K562 (cell line): ENCODE measurements around the gene B3GAT3. TPM values are rescaled to one million over a fixed set of nuclear protein-coding genes. Genes with fewer than 3 reads are reported as not detected.

Source experiments
- DACH1 ChIP-seq: fragments of 450-650 bp; IDR thresholded peaks from 2 replicates; pipeline ENCODE4 v1.6.1; 2018; ENCODE audit not compliant: partially characterized antibody
- ESRRB ChIP-seq: fragments of 250-450 bp; sonication (Bioruptor Pico); IDR thresholded peaks from 2 replicates; pipeline ENCODE4 v1.5.0; 2020; ENCODE audit warnings: mild to moderate bottlenecking, moderate library complexity, borderline replicate concordance
- HDAC8 ChIP-seq: fragments of 450-650 bp; IDR thresholded peaks from 2 replicates; pipeline ENCODE4 v1.6.1; 2016; ENCODE audit warnings: mild to moderate bottlenecking, missing genetic modification characterization, moderate library complexity, missing compliant biosample characterization
- KDM2B ChIP-seq: fragments of 250-450 bp; sonication (Bioruptor Pico); IDR thresholded peaks from 2 replicates; pipeline ENCODE4 v1.8.0; 2021; ENCODE audit warnings: mild to moderate bottlenecking, moderate library complexity
- MBD2 ChIP-seq: sonication (generic); IDR thresholded peaks from 2 replicates; pipeline ENCODE4 v1.6.1; 2016; ENCODE audit warnings: low read depth, borderline replicate concordance
- MYNN ChIP-seq, 2 experiments: sonication (generic); formaldehyde crosslinking in 1 of 2; IDR thresholded peaks; 2 replicates each; pipeline versions ENCODE4 v1.5.0 to v1.6.1; 2016 to 2020; ENCODE audit warnings: antibody characterized with exemption in 1 of 2, missing genetic modification reagents in 1 of 2
- PHF21A ChIP-seq: fragments of 450-650 bp; IDR thresholded peaks from 2 replicates; pipeline ENCODE4 v1.6.1; 2017; ENCODE audit warnings: low read depth, borderline replicate concordance
- PTRF ChIP-seq: fragments of 450-650 bp; IDR thresholded peaks from 2 replicates; pipeline ENCODE4 v1.6.1; 2016; ENCODE audit warnings: mild to moderate bottlenecking, missing genetic modification characterization, missing compliant biosample characterization
- SAP30 ChIP-seq: fragments of 200-600 bp; sonication (generic); IDR thresholded peaks from 2 replicates; pipeline ENCODE4 v1.6.1; 2012; ENCODE audit warnings: borderline replicate concordance, low read depth, mild to moderate bottlenecking, moderate library complexity, low read length, control low read depth, inconsistent platforms; ENCODE audit not compliant: insufficient read depth, poor library complexity, severe bottlenecking
- SMARCA5 ChIP-seq: fragments of 450-650 bp; IDR thresholded peaks from 2 replicates; pipeline ENCODE4 v1.6.1; 2016
- ZNF165 ChIP-seq: fragments of 250-450 bp; sonication (Bioruptor Pico); IDR thresholded peaks from 2 replicates; pipeline ENCODE4 v1.4.0; 2020; ENCODE audit warnings: borderline replicate concordance
- polyA plus RNA-seq, 8 experiments: library from polyadenylated mRNA; depleted of rRNA in 4 of 8; stranded (reverse) in 5 of 8; unstranded in 3 of 8; fragments of >200 nt; fragmentation: Nextera tagmentation in 2 of 8; fragmentation: Illumina TruSeq in 1 of 8; extraction: Ambion mirVana in 2 of 8; extraction: Trizol in 1 of 8; gene quantifications; 2 replicates each; pipeline versions ENCODE4 v1.2.1 to v1.2.3, GENCODE V29; 2011 to 2014; ENCODE audit warnings: inconsistent platforms in 1 of 8, missing spikeins in 1 of 8
- total RNA-seq, 7 experiments: library from RNA; depleted of rRNA in 6 of 7; stranded (reverse); fragments of >200 nt in 6 of 7; fragmentation: Illumina TruSeq in 2 of 7; extraction: Trizol in 2 of 7; gene quantifications; 2 replicates each; pipeline versions ENCODE4 v1.2.1 to v1.2.3, GENCODE V29; 2011 to 2021; ENCODE audit warnings: low replicate concordance in 1 of 7
- TF ChIP-seq, protein P1 (sequence below): fragments of 250-450 bp; sonication (Bioruptor Pico); IDR thresholded peaks from 2 replicates; pipeline ENCODE4 v1.8.0; 2022; ENCODE audit warnings: inconsistent platforms
- TF ChIP-seq, protein P2 (sequence below), 2 experiments: fragments of 450-650 bp in 1 of 2; sonication (generic) in 1 of 2; formaldehyde crosslinking in 1 of 2; IDR thresholded peaks in 1 of 2; conservative IDR thresholded peaks in 1 of 2; 2 replicates each; pipeline versions ENCODE4 v1.6.1 to v1.8.1; 2016 to 2023; ENCODE audit warnings: mild to moderate bottlenecking in 2 of 2, moderate library complexity in 2 of 2, inconsistent platforms in 1 of 2, missing genetic modification reagents in 1 of 2
- TF ChIP-seq, protein P3 (sequence below): fragments of 450-650 bp; IDR thresholded peaks from 2 replicates; pipeline ENCODE4 v1.6.1; 2016; ENCODE audit warnings: mild to moderate bottlenecking
- TF ChIP-seq, protein P4 (sequence below): fragments of 250-450 bp; sonication (Bioruptor Pico); IDR thresholded peaks from 2 replicates; pipeline ENCODE4 v1.6.1; 2021; ENCODE audit warnings: mild to moderate bottlenecking
- TF ChIP-seq, protein P5 (sequence below): fragments of 250-450 bp; sonication (Bioruptor Pico); IDR thresholded peaks from 2 replicates; pipeline ENCODE4 v1.9.0; 2021; ENCODE audit warnings: mild to moderate bottlenecking
- TF ChIP-seq, protein P6 (sequence below), 3 experiments: fragments of 200-800 bp in 1 of 3; sonication (Bioruptor generic) in 1 of 3; sonication (generic) in 1 of 3; formaldehyde crosslinking in 1 of 3; IDR thresholded peaks; 2 replicates each; pipeline versions ENCODE4 v1.6.1 to v1.8.0; 2016 to 2022; ENCODE audit warnings: mild to moderate bottlenecking in 2 of 3, missing compliant biosample characterization in 2 of 3, missing genetic modification characterization in 2 of 3, missing genetic modification reagents in 1 of 3

B3GAT3 gene
- total and polyA plus RNA-seq, 9 of the 15 experiments (the other 6 are each of a cell fraction or from before 2014, with no cell fraction given) = 0.30 to 64.0 (median 21.4) TPM

DNA sequence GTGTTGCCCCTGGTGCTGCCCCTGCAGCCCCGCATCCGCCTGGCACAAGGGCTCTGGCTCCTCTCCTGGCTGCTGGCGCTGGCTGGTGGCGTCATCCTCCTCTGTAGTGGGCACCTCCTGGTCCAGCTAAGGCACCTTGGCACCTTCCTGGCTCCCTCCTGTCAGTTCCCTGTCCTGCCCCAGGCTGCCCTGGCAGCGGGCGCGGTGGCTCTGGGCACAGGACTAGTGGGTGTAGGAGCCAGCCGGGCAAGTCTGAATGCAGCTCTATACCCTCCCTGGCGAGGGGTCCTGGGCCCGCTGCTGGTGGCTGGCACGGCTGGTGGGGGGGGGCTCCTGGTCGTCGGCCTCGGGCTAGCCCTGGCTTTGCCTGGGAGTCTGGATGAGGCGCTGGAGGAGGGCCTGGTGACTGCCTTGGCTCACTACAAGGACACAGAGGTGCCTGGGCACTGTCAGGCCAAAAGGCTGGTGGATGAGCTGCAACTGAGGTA lies 8.5 kb downstream of the B3GAT3 start (continued):
- TF ChIP-seq ZNF165 (no peak), SAP30 (no peak), PTRF (tag) (no peak), MBD2 (no peak), DACH1 (no peak), ESRRB (CRISPR knock-in tag) (no peak), KDM2B (CRISPR knock-in tag) (no peak), PHF21A (no peak), MYNN (IDR thresholded peaks at IDR 0.05) (0 out of 2 replicates have a peak, but pooled peaks have one; percentile 14), MYNN (CRISPR knock-in tag; IDR thresholded peaks at IDR 0.05) (no peak), HDAC8 (tag) (no peak), SMARCA5 (no peak)
- TF ChIP-seq, protein P1, sequence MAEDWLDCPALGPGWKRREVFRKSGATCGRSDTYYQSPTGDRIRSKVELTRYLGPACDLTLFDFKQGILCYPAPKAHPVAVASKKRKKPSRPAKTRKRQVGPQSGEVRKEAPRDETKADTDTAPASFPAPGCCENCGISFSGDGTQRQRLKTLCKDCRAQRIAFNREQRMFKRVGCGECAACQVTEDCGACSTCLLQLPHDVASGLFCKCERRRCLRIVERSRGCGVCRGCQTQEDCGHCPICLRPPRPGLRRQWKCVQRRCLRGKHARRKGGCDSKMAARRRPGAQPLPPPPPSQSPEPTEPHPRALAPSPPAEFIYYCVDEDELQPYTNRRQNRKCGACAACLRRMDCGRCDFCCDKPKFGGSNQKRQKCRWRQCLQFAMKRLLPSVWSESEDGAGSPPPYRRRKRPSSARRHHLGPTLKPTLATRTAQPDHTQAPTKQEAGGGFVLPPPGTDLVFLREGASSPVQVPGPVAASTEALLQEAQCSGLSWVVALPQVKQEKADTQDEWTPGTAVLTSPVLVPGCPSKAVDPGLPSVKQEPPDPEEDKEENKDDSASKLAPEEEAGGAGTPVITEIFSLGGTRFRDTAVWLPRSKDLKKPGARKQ (CRISPR knock-in tag) = no peak
- TF ChIP-seq, protein P2, sequence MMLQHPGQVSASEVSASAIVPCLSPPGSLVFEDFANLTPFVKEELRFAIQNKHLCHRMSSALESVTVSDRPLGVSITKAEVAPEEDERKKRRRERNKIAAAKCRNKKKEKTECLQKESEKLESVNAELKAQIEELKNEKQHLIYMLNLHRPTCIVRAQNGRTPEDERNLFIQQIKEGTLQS (IDR thresholded peaks at IDR 0.05) = no peak
- TF ChIP-seq, protein P2 (CRISPR knock-in tag; conservative IDR thresholded peaks at IDR 0.05) = no peak
- TF ChIP-seq, protein P3, sequence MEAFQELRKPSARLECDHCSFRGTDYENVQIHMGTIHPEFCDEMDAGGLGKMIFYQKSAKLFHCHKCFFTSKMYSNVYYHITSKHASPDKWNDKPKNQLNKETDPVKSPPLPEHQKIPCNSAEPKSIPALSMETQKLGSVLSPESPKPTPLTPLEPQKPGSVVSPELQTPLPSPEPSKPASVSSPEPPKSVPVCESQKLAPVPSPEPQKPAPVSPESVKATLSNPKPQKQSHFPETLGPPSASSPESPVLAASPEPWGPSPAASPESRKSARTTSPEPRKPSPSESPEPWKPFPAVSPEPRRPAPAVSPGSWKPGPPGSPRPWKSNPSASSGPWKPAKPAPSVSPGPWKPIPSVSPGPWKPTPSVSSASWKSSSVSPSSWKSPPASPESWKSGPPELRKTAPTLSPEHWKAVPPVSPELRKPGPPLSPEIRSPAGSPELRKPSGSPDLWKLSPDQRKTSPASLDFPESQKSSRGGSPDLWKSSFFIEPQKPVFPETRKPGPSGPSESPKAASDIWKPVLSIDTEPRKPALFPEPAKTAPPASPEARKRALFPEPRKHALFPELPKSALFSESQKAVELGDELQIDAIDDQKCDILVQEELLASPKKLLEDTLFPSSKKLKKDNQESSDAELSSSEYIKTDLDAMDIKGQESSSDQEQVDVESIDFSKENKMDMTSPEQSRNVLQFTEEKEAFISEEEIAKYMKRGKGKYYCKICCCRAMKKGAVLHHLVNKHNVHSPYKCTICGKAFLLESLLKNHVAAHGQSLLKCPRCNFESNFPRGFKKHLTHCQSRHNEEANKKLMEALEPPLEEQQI = no peak
- TF ChIP-seq, protein P4, sequence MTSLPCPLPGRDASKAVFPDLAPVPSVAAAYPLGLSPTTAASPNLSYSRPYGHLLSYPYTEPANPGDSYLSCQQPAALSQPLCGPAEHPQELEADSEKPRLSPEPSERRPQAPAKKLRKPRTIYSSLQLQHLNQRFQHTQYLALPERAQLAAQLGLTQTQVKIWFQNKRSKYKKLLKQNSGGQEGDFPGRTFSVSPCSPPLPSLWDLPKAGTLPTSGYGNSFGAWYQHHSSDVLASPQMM (CRISPR knock-in tag) = no peak
- TF ChIP-seq, protein P5, sequence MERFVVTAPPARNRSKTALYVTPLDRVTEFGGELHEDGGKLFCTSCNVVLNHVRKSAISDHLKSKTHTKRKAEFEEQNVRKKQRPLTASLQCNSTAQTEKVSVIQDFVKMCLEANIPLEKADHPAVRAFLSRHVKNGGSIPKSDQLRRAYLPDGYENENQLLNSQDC (CRISPR knock-in tag) = no peak
- TF ChIP-seq, protein P6, sequence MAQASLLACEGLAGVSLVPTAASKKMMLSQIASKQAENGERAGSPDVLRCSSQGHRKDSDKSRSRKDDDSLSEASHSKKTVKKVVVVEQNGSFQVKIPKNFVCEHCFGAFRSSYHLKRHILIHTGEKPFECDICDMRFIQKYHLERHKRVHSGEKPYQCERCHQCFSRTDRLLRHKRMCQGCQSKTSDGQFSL (CRISPR knock-in tag; IDR thresholded peaks at IDR 0.05) = peak; percentile 36; the same call in 1 of the 2 replicates
- TF ChIP-seq, protein P6 (tag; IDR thresholded peaks at IDR 0.05) = no peak
- TF ChIP-seq, all 486 proteins: peak for 9
